ENCODE results near the gene ACTL6B. TPM values are rescaled to one million over a fixed set of nuclear protein-coding genes. Genes with fewer than 3 reads are reported as not detected.
A peak's percentile ranks its signal among the peaks of the same experiment; 100 is the strongest.

The ACTL6B gene
- total RNA-seq, 1 experiment from 2014 or later: 1.3 TPM

GRCh38 chr7:100673302-100673941, 17.2 kb upstream of the ACTL6B start, which contains the start of gene GNB2 (continued):
- TF ChIP-seq, protein P1, sequence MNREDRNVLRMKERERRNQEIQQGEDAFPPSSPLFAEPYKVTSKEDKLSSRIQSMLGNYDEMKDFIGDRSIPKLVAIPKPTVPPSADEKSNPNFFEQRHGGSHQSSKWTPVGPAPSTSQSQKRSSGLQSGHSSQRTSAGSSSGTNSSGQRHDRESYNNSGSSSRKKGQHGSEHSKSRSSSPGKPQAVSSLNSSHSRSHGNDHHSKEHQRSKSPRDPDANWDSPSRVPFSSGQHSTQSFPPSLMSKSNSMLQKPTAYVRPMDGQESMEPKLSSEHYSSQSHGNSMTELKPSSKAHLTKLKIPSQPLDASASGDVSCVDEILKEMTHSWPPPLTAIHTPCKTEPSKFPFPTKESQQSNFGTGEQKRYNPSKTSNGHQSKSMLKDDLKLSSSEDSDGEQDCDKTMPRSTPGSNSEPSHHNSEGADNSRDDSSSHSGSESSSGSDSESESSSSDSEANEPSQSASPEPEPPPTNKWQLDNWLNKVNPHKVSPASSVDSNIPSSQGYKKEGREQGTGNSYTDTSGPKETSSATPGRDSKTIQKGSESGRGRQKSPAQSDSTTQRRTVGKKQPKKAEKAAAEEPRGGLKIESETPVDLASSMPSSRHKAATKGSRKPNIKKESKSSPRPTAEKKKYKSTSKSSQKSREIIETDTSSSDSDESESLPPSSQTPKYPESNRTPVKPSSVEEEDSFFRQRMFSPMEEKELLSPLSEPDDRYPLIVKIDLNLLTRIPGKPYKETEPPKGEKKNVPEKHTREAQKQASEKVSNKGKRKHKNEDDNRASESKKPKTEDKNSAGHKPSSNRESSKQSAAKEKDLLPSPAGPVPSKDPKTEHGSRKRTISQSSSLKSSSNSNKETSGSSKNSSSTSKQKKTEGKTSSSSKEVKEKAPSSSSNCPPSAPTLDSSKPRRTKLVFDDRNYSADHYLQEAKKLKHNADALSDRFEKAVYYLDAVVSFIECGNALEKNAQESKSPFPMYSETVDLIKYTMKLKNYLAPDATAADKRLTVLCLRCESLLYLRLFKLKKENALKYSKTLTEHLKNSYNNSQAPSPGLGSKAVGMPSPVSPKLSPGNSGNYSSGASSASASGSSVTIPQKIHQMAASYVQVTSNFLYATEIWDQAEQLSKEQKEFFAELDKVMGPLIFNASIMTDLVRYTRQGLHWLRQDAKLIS (CRISPR knock-in tag; IDR thresholded peaks at IDR 0.05; ENCODE audit: borderline replicate concordance): no peak
- no peak for TF ChIP-seq RELA (CRISPR knock-in tag; IDR thresholded peaks at IDR 0.05; ENCODE audit: borderline replicate concordance)
- no peak for TF ChIP-seq CREB1 (CRISPR knock-in tag; IDR thresholded peaks at IDR 0.05)
- no peak for TF ChIP-seq TCF7 (CRISPR knock-in tag; IDR thresholded peaks at IDR 0.05; ENCODE audit: low read depth)
- peak; percentile 37; the same call in 1 of the 2 replicates for TF ChIP-seq HMGA2 (CRISPR knock-in tag; IDR thresholded peaks at IDR 0.05)
- no peak for TF ChIP-seq ZNF121 (CRISPR knock-in tag; IDR thresholded peaks at IDR 0.05)
- peak; percentile 75; the same call in 1 of the 2 replicates for TF ChIP-seq FOXP4 (CRISPR knock-in tag; IDR thresholded peaks at IDR 0.05)
- no peak for TF ChIP-seq NFE2L1 (CRISPR knock-in tag; IDR thresholded peaks at IDR 0.05)
- TF ChIP-seq NFATC4 (CRISPR knock-in tag; IDR thresholded peaks at IDR 0.05): no peak
- no peak; the same call in 1 of the 2 replicates for TF ChIP-seq NFYB (CRISPR knock-in tag; conservative IDR thresholded peaks at IDR 0.05; ENCODE audit: low read depth)
- TF ChIP-seq ESRRA (CRISPR knock-in tag; IDR thresholded peaks at IDR 0.05; ENCODE audit: borderline replicate concordance): no peak
- TF ChIP-seq NR2C2 (CRISPR knock-in tag; IDR thresholded peaks at IDR 0.05): no peak
- TF ChIP-seq, protein P2, sequence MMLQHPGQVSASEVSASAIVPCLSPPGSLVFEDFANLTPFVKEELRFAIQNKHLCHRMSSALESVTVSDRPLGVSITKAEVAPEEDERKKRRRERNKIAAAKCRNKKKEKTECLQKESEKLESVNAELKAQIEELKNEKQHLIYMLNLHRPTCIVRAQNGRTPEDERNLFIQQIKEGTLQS (CRISPR knock-in tag; conservative IDR thresholded peaks at IDR 0.05): no peak
- no peak for TF ChIP-seq E2F4 (CRISPR knock-in tag; IDR thresholded peaks at IDR 0.05; ENCODE audit: borderline replicate concordance, low read depth)
- TF ChIP-seq ZNF423 (CRISPR knock-in tag; IDR thresholded peaks at IDR 0.05): no peak
- no peak for TF ChIP-seq CBFB (CRISPR knock-in tag; IDR thresholded peaks at IDR 0.05; ENCODE audit: low read depth)
- no peak for TF ChIP-seq ZSCAN18 (CRISPR knock-in tag; IDR thresholded peaks at IDR 0.05)
- TF ChIP-seq SOX15 (CRISPR knock-in tag; IDR thresholded peaks at IDR 0.05): no peak
- no peak for TF ChIP-seq ELF4 (CRISPR knock-in tag; IDR thresholded peaks at IDR 0.05; ENCODE audit: low read depth)
- TF ChIP-seq ZNF317 (CRISPR knock-in tag; IDR thresholded peaks at IDR 0.05; ENCODE audit: borderline replicate concordance, low read depth): no peak
- TF ChIP-seq, protein P3, sequence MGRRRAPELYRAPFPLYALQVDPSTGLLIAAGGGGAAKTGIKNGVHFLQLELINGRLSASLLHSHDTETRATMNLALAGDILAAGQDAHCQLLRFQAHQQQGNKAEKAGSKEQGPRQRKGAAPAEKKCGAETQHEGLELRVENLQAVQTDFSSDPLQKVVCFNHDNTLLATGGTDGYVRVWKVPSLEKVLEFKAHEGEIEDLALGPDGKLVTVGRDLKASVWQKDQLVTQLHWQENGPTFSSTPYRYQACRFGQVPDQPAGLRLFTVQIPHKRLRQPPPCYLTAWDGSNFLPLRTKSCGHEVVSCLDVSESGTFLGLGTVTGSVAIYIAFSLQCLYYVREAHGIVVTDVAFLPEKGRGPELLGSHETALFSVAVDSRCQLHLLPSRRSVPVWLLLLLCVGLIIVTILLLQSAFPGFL (CRISPR knock-in tag; IDR thresholded peaks at IDR 0.05; ENCODE audit: borderline replicate concordance): no peak
- TF ChIP-seq, protein P4, sequence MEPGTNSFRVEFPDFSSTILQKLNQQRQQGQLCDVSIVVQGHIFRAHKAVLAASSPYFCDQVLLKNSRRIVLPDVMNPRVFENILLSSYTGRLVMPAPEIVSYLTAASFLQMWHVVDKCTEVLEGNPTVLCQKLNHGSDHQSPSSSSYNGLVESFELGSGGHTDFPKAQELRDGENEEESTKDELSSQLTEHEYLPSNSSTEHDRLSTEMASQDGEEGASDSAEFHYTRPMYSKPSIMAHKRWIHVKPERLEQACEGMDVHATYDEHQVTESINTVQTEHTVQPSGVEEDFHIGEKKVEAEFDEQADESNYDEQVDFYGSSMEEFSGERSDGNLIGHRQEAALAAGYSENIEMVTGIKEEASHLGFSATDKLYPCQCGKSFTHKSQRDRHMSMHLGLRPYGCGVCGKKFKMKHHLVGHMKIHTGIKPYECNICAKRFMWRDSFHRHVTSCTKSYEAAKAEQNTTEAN (CRISPR knock-in tag; IDR thresholded peaks at IDR 0.05): no peak
- TF ChIP-seq, protein P5, sequence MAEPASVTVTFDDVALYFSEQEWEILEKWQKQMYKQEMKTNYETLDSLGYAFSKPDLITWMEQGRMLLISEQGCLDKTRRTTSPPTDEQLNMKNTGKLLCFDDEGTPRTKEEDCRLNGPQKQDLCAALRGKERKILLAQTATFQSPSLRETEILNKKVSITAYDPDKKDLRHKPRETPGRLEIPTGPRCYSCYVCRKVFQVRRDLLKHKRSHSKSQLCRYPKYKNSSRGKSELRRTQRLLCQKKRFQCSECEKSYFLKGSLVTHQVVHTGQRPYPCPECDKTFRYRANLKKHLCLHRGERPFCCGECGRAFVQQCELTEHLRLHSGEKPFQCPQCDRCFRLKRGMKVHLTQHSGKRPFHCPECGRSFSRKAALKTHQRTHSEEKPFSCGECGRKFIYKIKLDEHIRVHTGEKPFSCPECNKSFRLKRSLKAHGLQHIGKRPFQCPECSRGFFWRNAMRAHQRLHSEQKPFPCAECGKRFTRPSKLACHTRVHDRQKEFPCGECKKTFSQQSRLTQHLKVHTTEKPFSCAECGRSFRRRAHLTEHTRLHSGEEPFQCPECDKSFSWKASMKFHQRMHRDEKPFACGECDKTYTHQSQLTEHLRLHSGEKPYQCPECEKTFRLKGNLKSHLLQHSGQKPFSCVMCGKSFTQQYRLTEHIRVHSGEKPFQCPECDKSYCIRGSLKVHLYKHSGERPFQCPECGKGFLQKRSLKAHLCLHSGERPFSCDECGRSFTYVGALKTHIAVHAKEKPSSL (CRISPR knock-in tag; conservative IDR thresholded peaks at IDR 0.05): no peak
